Chondrocyte (in vitro differentiated cells): ENCODE measurements around the gene MEAK7. TPM values are rescaled to one million over a fixed set of nuclear protein-coding genes. Genes with fewer than 3 reads are reported as not detected.

Source experiments
- DNase-seq: peaks from one replicate; pipeline ENCODE4 v3.0.0; 2021; ENCODE audit warnings: mixed read lengths, low spot score
- H3K27ac Mint-ChIP-seq: one replicate; pipeline ENCODE4 v1.8.0; 2021; ENCODE audit warnings: mild to moderate bottlenecking, moderate library complexity, mixed read lengths; ENCODE audit not compliant: unreplicated experiment
- H3K27me3 Mint-ChIP-seq: 2 replicates; pipeline ENCODE4 v1.8.0; 2021; ENCODE audit warnings: low read depth, mixed read lengths
- H3K36me3 Mint-ChIP-seq: 2 replicates; pipeline ENCODE4 v1.8.0; 2021; ENCODE audit warnings: low read depth, mixed read lengths
- H3K4me1 Mint-ChIP-seq: 2 replicates; pipeline ENCODE4 v1.8.0; 2021; ENCODE audit warnings: low read depth, mild to moderate bottlenecking, mixed read lengths
- H3K4me3 Mint-ChIP-seq: one replicate; pipeline ENCODE4 v1.8.0; 2021; ENCODE audit warnings: mild to moderate bottlenecking, moderate library complexity, mixed read lengths; ENCODE audit not compliant: unreplicated experiment
- H3K9me3 Mint-ChIP-seq: 2 replicates; pipeline ENCODE4 v1.8.0; 2021; ENCODE audit warnings: low read depth, mixed read lengths
- total RNA-seq: library from RNA; stranded (reverse); gene quantifications from 3 replicates; pipeline ENCODE4 v1.2.1, GENCODE V29; 2021
- TF ChIP-seq, protein P1 (sequence below): fragments of 200-600 bp; sonication (generic); IDR thresholded peaks from 2 replicates; pipeline ENCODE4 v1.5.0; 2021; ENCODE audit warnings: antibody characterized with exemption, mild to moderate bottlenecking, moderate library complexity

Gene MEAK7
- total RNA-seq, 1 donor from 2014 or later: 26.8 TPM

DNA sequence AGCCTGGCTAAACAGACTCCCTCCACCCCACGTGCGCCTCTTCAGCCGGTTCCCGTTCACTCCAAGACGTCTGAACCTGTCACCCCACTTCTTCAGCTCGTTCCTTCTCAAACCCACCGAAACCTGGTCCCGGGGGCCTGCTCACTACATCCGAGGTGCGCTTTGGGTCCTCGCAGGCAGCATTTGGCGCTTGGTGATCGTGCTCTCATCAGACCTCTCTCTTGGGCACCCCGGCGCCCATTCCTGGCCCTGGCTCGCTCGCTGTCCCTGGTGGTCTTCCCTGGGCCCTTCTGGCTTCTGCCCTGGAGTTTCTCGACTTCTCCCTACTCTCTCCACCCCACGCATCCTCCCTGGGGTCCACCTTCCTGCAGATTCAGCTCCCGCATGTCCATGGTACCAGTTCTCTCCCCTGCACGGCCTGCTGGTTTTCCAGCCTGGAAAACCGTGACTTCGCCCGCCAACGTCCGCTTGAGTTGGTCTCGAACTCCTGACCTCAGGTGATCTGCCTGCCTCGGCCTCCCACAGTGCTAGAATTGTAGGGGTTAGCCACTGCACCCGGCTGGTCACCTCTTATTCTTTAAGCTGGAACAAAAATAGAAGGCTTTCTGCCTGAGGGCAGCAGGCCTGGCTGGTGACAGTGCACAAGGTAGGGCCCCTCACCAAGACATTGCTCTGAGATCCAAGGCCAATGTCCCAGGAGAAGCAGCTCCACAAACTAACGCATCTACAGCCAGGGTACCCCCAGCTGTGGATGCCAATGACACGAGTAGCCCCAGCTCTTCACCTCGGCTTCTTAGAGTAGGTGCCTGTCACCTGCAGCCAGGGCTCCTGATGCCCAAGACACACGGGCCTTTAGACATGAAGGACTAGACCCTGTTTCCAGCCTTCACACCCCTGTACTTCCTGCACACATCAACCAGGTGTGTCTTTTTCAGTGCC lies 1.1 kb upstream of the MEAK7 start:
- no peaks in the 10 kb centered on the region for H3K27me3 Mint-ChIP-seq
- H3K4me3 Mint-ChIP-seq: peak overlapping the region; percentile 84
- TF ChIP-seq, protein P1, sequence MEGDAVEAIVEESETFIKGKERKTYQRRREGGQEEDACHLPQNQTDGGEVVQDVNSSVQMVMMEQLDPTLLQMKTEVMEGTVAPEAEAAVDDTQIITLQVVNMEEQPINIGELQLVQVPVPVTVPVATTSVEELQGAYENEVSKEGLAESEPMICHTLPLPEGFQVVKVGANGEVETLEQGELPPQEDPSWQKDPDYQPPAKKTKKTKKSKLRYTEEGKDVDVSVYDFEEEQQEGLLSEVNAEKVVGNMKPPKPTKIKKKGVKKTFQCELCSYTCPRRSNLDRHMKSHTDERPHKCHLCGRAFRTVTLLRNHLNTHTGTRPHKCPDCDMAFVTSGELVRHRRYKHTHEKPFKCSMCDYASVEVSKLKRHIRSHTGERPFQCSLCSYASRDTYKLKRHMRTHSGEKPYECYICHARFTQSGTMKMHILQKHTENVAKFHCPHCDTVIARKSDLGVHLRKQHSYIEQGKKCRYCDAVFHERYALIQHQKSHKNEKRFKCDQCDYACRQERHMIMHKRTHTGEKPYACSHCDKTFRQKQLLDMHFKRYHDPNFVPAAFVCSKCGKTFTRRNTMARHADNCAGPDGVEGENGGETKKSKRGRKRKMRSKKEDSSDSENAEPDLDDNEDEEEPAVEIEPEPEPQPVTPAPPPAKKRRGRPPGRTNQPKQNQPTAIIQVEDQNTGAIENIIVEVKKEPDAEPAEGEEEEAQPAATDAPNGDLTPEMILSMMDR: no peak
- H3K4me1 Mint-ChIP-seq: peaks cover 32% of the 10 kb centered on the region
- DNase-seq: peak; percentile 84
- H3K27ac Mint-ChIP-seq: peak overlapping the region; percentile 96
- H3K36me3 Mint-ChIP-seq: no peaks in the 10 kb centered on the region
- no peaks in the 10 kb centered on the region for H3K9me3 Mint-ChIP-seq

DNA sequence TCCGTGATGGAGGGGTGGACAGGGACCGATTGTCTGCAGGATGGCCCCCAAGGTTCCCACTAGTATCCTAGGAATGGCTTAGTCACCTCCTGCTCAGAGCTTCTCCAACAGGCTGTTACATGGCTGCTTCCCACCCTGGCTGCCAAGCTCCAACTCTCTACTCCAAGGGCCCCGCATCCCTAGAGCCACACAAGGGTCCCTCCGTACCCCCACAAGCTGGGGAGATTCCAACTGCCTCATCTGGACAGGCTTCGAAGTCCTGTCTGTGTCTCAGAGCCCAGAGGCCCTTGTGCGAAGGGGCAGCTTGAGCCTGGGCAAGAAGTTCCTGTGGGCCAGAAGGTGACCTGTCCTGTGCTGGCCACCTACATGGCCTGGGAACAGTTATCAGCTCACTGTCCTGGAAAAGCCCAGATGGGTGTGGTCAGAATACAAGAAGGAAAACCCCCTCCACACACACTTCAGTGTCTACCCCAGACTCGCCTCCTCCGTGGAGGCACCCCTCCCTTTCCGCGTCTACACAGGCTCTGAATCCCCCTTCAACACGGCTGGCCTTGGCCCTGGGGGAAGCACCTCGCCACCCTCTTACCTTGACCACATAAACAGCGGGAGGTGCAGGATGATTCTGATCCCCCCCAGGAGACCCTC lies 586 bp downstream of the MEAK7 start:
- Mint-ChIP-seq H3K4me3 (peak overlapping the region; percentile 84), H3K27ac (peak overlapping the region; percentile 17), H3K36me3 (no peaks in the 10 kb centered on the region), H3K4me1 (peaks cover 32% of the 10 kb centered on the region), H3K9me3 (no peaks in the 10 kb centered on the region), H3K27me3 (no peaks in the 10 kb centered on the region)
- DNase-seq: peak; percentile 46
- TF ChIP-seq, protein P1: no peak

DNA sequence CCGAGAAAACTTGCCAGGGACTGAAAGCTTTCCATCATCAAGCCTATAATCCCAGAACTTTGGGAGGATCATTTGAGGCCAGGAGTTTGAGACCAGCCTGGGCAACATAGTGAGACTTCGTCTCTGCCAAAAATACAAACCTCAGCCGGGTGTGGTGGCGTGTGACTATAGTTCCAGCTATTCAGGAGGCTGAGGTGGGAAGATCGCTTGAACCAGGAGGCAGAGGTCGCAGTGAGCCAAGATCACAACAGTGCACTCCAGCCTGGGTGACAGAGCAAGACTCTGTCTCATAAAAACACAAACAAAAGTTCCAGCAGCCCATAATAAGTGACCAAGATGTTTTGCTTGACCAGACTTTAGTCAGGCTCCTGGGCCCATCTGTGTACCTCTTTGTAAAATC lies 1.9 kb downstream of the MEAK7 start:
- TF ChIP-seq, protein P1: no peak
- Mint-ChIP-seq H3K9me3 (no peaks in the 10 kb centered on the region), H3K4me3 (no peak overlapping the region), H3K27ac (no peak overlapping the region), H3K4me1 (peaks cover 32% of the 10 kb centered on the region), H3K27me3 (no peaks in the 10 kb centered on the region), H3K36me3 (no peaks in the 10 kb centered on the region)
- DNase-seq: no peak

DNA sequence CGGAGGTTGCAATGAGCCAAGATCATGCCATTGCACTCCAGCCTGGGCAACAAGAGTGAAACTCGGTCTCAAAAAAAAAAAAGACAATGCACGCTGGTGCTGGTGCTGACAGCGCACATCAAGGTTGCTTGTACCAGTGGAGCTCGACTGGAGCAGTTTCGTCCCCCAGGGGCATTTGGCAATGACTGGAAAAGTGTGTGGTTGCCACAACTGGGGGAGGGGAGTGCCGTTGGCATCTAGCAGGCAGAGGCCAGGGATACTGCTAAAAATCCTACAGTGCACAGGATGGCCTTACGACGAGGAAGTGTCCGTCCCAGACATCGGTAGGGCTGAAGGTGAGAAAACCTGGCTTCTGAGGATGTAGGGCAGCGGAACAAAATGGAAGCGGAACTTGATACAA lies 2.4 kb downstream of the MEAK7 start:
- Mint-ChIP-seq H3K27ac (no peak overlapping the region), H3K4me3 (no peak overlapping the region), H3K36me3 (no peaks in the 10 kb centered on the region), H3K9me3 (no peaks in the 10 kb centered on the region), H3K4me1 (peaks cover 32% of the 10 kb centered on the region), H3K27me3 (no peaks in the 10 kb centered on the region)
- DNase-seq: peak; percentile 40
- TF ChIP-seq, protein P1: no peak

DNA sequence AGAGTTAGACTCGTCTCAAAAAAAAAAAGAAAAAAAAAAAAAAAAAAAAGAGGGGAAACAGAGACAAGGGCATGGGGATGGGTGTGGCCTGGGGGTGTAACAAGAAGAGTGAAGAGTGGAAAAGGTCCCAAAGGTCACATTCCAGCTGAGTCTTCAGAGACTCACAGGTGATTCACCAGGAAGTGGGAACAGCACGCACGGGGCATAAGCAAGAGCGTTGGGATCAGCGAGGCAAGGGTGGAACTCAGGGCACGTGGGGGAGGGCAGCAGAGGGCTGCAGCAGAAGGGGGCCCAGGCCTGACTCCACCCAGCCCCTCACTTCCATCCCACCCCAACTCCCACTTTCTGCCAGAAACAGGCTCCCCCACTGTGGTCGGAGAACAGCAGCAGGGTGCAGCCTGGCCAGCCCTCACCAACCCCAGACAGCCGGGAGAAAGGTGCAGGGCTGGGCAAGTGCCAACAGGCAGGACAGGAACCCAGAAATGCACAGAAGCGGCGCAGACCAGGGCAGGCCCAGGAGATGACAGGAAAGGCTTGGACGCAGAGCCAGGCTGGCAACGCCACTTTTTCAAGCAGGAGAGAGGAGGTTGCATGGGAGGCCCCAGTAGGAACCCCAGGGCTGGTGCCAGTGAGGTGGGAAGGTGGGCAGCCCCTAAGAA lies 3.3 kb downstream of the MEAK7 start:
- TF ChIP-seq, protein P1: no peak
- H3K9me3 Mint-ChIP-seq: no peaks in the 10 kb centered on the region
- peak; percentile 66 for DNase-seq
- no peak overlapping the region for H3K4me3 Mint-ChIP-seq
- no peaks in the 10 kb centered on the region for H3K27me3 Mint-ChIP-seq
- H3K4me1 Mint-ChIP-seq: peaks cover 31% of the 10 kb centered on the region
- no peak overlapping the region for H3K27ac Mint-ChIP-seq
- peaks cover 3% of the 10 kb centered on the region for H3K36me3 Mint-ChIP-seq
